H1 (cell line): ENCODE measurements around the gene UROC1. TPM values are rescaled to one million over a fixed set of nuclear protein-coding genes. Genes with fewer than 3 reads are reported as not detected.

ENCODE experiments used
- CTCF ChIA-PET: fragments of 300-600 bp; sonication (Branson Sonifier 250); formaldehyde crosslinking; loops from one replicate; lab custom pipeline; 2021; ENCODE audit not compliant: partially characterized antibody; lab: Charles Lee
- POLR2A ChIA-PET: fragments of 300-600 bp; sonication (Branson Sonifier 250); formaldehyde crosslinking; loops from one replicate; lab custom pipeline; 2021; ENCODE audit warnings: inconsistent platforms; ENCODE audit not compliant: partially characterized antibody; lab: Charles Lee
- DNase-seq, 2 experiments: peaks; one replicate each; pipeline versions ENCODE4 v3.0.0 to v3.0.0-alpha.2; 2010 to 2022; ENCODE audit warnings: low spot score in 2 of 2, low read depth in 1 of 2, mixed read lengths in 1 of 2
- FAIRE-seq: peaks from 2 replicates; lab custom pipeline; 2011; peaks lifted over from hg19 to GRCh38; lab: Jason Lieb, UNC
- H2AFZ ChIP-seq: 2 replicates; pipeline ENCODE4 v1.8.1; 2012; ENCODE audit warnings: low read length, inconsistent platforms
- H2AK5ac ChIP-seq: 2 replicates; pipeline ENCODE4 v1.6.1; 2013; ENCODE audit warnings: low read depth, low read length
- H2BK120ac ChIP-seq: replicated peaks from 2 replicates; pipeline ENCODE3; 2013; ENCODE audit warnings: low read depth, low read length, inconsistent platforms
- H2BK12ac ChIP-seq: 2 replicates; pipeline ENCODE4 v1.6.1; 2013; ENCODE audit warnings: low read depth, low read length
- H2BK15ac ChIP-seq: 2 replicates; pipeline ENCODE4 v1.6.1; 2013; ENCODE audit warnings: low read length
- H2BK20ac ChIP-seq: 2 replicates; pipeline ENCODE4 v1.6.1; 2013; ENCODE audit warnings: low read length
- H2BK5ac ChIP-seq: 2 replicates; pipeline ENCODE4 v1.6.1; 2013; ENCODE audit warnings: low read depth, low read length
- H3K14ac ChIP-seq: 2 replicates; pipeline ENCODE4 v1.6.1; 2013; ENCODE audit warnings: inconsistent platforms; ENCODE audit not compliant: insufficient read length
- H3K18ac ChIP-seq: 2 replicates; pipeline ENCODE4 v1.6.1; 2013; ENCODE audit warnings: low read length; ENCODE audit errors: extremely low read depth
- H3K23ac ChIP-seq: 2 replicates; pipeline ENCODE4 v1.6.1; 2013; ENCODE audit warnings: inconsistent platforms; ENCODE audit not compliant: insufficient read length
- H3K23me2 ChIP-seq: 2 replicates; pipeline ENCODE4 v1.6.1; 2013; ENCODE audit warnings: low read depth, low read length
- H3K27ac ChIP-seq: 2 replicates; pipeline ENCODE4 v1.6.1; 2011; ENCODE audit warnings: low read depth, low read length, inconsistent platforms
- H3K27me3 ChIP-seq, 4 experiments: replicated peaks in 1 of 4; 1 replicate in 1 of 4; 2 replicates in 3 of 4; pipeline versions ENCODE4 v1.6.1 to v1.8.1; 2011 to 2013; ENCODE audit warnings: low read length in 3 of 4, mild to moderate bottlenecking in 3 of 4, inconsistent platforms in 2 of 4, mixed read lengths in 2 of 4, moderate library complexity in 1 of 4; ENCODE audit not compliant: control insufficient read depth in 3 of 4, insufficient read depth in 3 of 4; ENCODE audit errors: extremely low read depth in 1 of 4
- H3K36me3 ChIP-seq, 4 experiments: 2 replicates each; pipeline versions ENCODE4 v1.6.1 to v1.8.1; 2011 to 2013; ENCODE audit warnings: mild to moderate bottlenecking in 4 of 4, low read length in 3 of 4, moderate library complexity in 2 of 4, control low read depth in 1 of 4, inconsistent platforms in 1 of 4; ENCODE audit not compliant: insufficient read depth in 4 of 4, control insufficient read depth in 2 of 4
- H3K4ac ChIP-seq: replicated peaks from 2 replicates; pipeline ENCODE3; 2013; ENCODE audit warnings: low read length, low read depth, mixed read lengths, inconsistent platforms; ENCODE audit not compliant: insufficient read length
- H3K4me1 ChIP-seq, 4 experiments: replicated peaks in 1 of 4; 1 replicate in 1 of 4; 2 replicates in 3 of 4; pipeline versions ENCODE4 v1.6.1 to v1.8.1; 2011 to 2013; ENCODE audit warnings: low read length in 3 of 4, inconsistent platforms in 2 of 4, mixed read lengths in 1 of 4; ENCODE audit not compliant: insufficient read depth in 4 of 4, control insufficient read depth in 3 of 4
- H3K4me2 ChIP-seq, 2 experiments: 2 replicates each; pipeline versions ENCODE4 v1.6.1 to v1.8.1; 2011 to 2013; ENCODE audit warnings: low read depth in 2 of 2, low read length in 2 of 2, control low read depth in 1 of 2, inconsistent platforms in 1 of 2, mild to moderate bottlenecking in 1 of 2; ENCODE audit not compliant: insufficient read depth in 1 of 2
- H3K4me3 ChIP-seq, 4 experiments: fragments of 200-600, 300-600 bp in 1 of 4; sonication (generic), shearing (Covaris generic), sonication (Bioruptor Twin) in 1 of 4; 2 replicates each; pipeline versions ENCODE4 v1.5.1 to v1.8.1; 2011 to 2016; ENCODE audit warnings: low read length in 4 of 4, low read depth in 3 of 4, control low read depth in 2 of 4, inconsistent platforms in 2 of 4, mild to moderate bottlenecking in 2 of 4, mixed read lengths in 1 of 4, moderate library complexity in 1 of 4; ENCODE audit not compliant: insufficient read depth in 2 of 4; ENCODE audit errors: extremely low read depth in 1 of 4
- H3K56ac ChIP-seq: replicated peaks from 2 replicates; pipeline ENCODE3; 2013; ENCODE audit warnings: low read depth, mild to moderate bottlenecking, mixed read lengths, low read length, inconsistent platforms; ENCODE audit not compliant: insufficient read length
- H3K79me1 ChIP-seq: 2 replicates; pipeline ENCODE4 v1.6.1; 2013; ENCODE audit warnings: low read depth, low read length, control low read depth
- H3K79me2 ChIP-seq, 2 experiments: 2 replicates each; pipeline versions ENCODE4 v1.6.1 to v1.8.1; 2012 to 2013; ENCODE audit warnings: low read length in 2 of 2, mild to moderate bottlenecking in 2 of 2, inconsistent platforms in 1 of 2; ENCODE audit not compliant: insufficient read depth in 2 of 2, control insufficient read depth in 1 of 2
- H3K9ac ChIP-seq, 4 experiments: replicated peaks in 1 of 4; 1 replicate in 1 of 4; 2 replicates in 3 of 4; pipeline versions ENCODE4 v1.6.1 to v1.8.1; 2011 to 2013; ENCODE audit warnings: low read depth in 3 of 4, low read length in 3 of 4, control low read depth in 2 of 4, mild to moderate bottlenecking in 2 of 4, moderate library complexity in 2 of 4, inconsistent platforms in 1 of 4; ENCODE audit errors: extremely low read depth in 1 of 4
- H3K9me3 ChIP-seq, 2 experiments: 2 replicates each; pipeline versions ENCODE4 v1.6.1 to v1.8.1; 2012 to 2013; ENCODE audit warnings: mild to moderate bottlenecking in 2 of 2, moderate library complexity in 2 of 2, control low read depth in 1 of 2, inconsistent platforms in 1 of 2, low read depth in 1 of 2, low read length in 1 of 2, mixed read lengths in 1 of 2; ENCODE audit not compliant: insufficient read depth in 2 of 2
- H4K20me1 ChIP-seq, 2 experiments: replicated peaks in 1 of 2; 2 replicates each; pipeline versions ENCODE3 to v1.8.1; 2011 to 2013; ENCODE audit warnings: inconsistent platforms in 2 of 2, low read length in 2 of 2, mild to moderate bottlenecking in 1 of 2; ENCODE audit not compliant: insufficient read depth in 2 of 2, control insufficient read depth in 1 of 2
- H4K5ac ChIP-seq: 2 replicates; pipeline ENCODE4 v1.6.1; 2013; ENCODE audit warnings: low read length, low read depth, mixed read lengths, inconsistent platforms; ENCODE audit not compliant: insufficient read length
- H4K8ac ChIP-seq: 2 replicates; pipeline ENCODE4 v1.8.0; 2013; ENCODE audit warnings: mild to moderate bottlenecking, moderate library complexity, low read length, inconsistent platforms; ENCODE audit not compliant: insufficient read depth; ENCODE audit errors: extremely low read depth
- H4K91ac ChIP-seq: replicated peaks from 2 replicates; pipeline ENCODE3; 2013; ENCODE audit warnings: low read length, mixed read lengths, inconsistent platforms; ENCODE audit not compliant: insufficient read length
- BCL11A ChIP-seq, 2 experiments: IDR thresholded peaks; one replicate each; pipeline ENCODE4 v1.6.1; 2011; ENCODE audit warnings: low read depth in 2 of 2, low read length in 2 of 2, mild to moderate bottlenecking in 2 of 2
- CBX5 ChIP-seq: fragments of 300-800, 300-1000 bp; sonication (generic); IDR thresholded peaks from 2 replicates; pipeline ENCODE4 v1.7.1; 2016; ENCODE audit warnings: antibody characterized with exemption, low read length, low read depth
- CBX8 ChIP-seq: fragments of 300-800, 300-1000 bp; sonication (generic); IDR thresholded peaks from 2 replicates; pipeline ENCODE4 v1.7.1; 2016; ENCODE audit warnings: low read depth, low read length, borderline replicate concordance
- CTBP2 ChIP-seq: IDR thresholded peaks from 2 replicates; pipeline ENCODE4 v1.7.0; 2011; ENCODE audit warnings: borderline replicate concordance, mild to moderate bottlenecking, moderate library complexity, mixed read lengths, low read length; ENCODE audit not compliant: insufficient read depth, insufficient read length
- JUND ChIP-seq: IDR thresholded peaks from 2 replicates; pipeline ENCODE4 v1.6.1; 2011; ENCODE audit warnings: mild to moderate bottlenecking, improper control_type of control experiment, low read length
- KDM5A ChIP-seq: fragments of 200-600 bp; IDR thresholded peaks from 2 replicates; pipeline ENCODE4 v1.7.1; 2012; ENCODE audit warnings: mild to moderate bottlenecking, low read length, inconsistent platforms, mixed read lengths
- RNF2 ChIP-seq: fragments of 200-900, 300-1000 bp; sonication (generic); IDR thresholded peaks from 2 replicates; pipeline ENCODE4 v1.7.1; 2016; ENCODE audit warnings: borderline replicate concordance, low read depth, mild to moderate bottlenecking, antibody characterized with exemption, low read length; ENCODE audit not compliant: poor library complexity, severe bottlenecking; ENCODE audit errors: missing control alignments
- SP2 ChIP-seq: IDR thresholded peaks from 2 replicates; pipeline ENCODE4 v1.6.1; 2012; ENCODE audit warnings: mild to moderate bottlenecking, low read length, inconsistent platforms
- TAF1 ChIP-seq: IDR thresholded peaks from 2 replicates; pipeline ENCODE4 v1.6.1; 2011; ENCODE audit warnings: mild to moderate bottlenecking, low read depth, low read length
- TAF7 ChIP-seq: optimal IDR thresholded peaks from 2 replicates; pipeline ENCODE3; 2011; ENCODE audit warnings: low read depth, mild to moderate bottlenecking, inconsistent platforms, low read length, moderate library complexity, borderline replicate concordance
- TEAD4 ChIP-seq: IDR thresholded peaks from 2 replicates; pipeline ENCODE4 v1.6.1; 2012; ENCODE audit warnings: low read depth, low read length, inconsistent platforms, mixed read lengths
- WGBS, 2 experiments: shearing (Covaris generic) in 1 of 2; methylation state at CpG; one replicate each; pipeline versions ENCODE4 v1.1.6 to v1.1.7; 2013 to 2015; ENCODE audit warnings: low lambda C conversion rate in 2 of 2, mixed read lengths in 2 of 2, inconsistent platforms in 1 of 2, low coverage in 1 of 2, missing lambda C conversion rate in 1 of 2; ENCODE audit not compliant: insufficient replicate concordance in 2 of 2, insufficient coverage in 1 of 2, insufficient read length in 1 of 2; ENCODE audit errors: extremely low coverage in 1 of 2, missing lambda C conversion rate in 1 of 2; 5-methylcytosine and 5-hydroxymethylcytosine counted together
- long read RNA-seq, 2 experiments: library from RNA in 1 of 2; library from capped mRNA in 1 of 2; stranded (forward); transcript quantifications; one replicate each; pipeline ENCODE4 v2.0.0, GENCODE V29; 2021; ENCODE audit warnings: inconsistent platforms in 1 of 2
- polyA minus RNA-seq, 3 experiments: library from RNA; depleted of rRNA, polyadenylated mRNA; stranded (reverse); fragments of >200 nt; gene quantifications; 1 replicate in 2 of 3; 2 replicates in 1 of 3; pipeline ENCODE4 v1.2.3, GENCODE V29; 2011
- polyA plus RNA-seq, 7 experiments: library from polyadenylated mRNA; depleted of rRNA in 3 of 7; stranded (reverse) in 5 of 7; unstranded in 2 of 7; fragments of >200 nt in 5 of 7; fragments of 200-250 nt in 2 of 7; gene quantifications; 1 replicate in 5 of 7; 2 replicates in 1 of 7; 4 replicates in 1 of 7; pipeline versions ENCODE4 v1.2.1 to v1.2.3, GENCODE V29; 2011 to 2013; ENCODE audit warnings: missing spikeins in 2 of 7, mixed read lengths in 2 of 7
- total RNA-seq: library from RNA; stranded (reverse); fragmentation: NEBNext Ultra II Directional; extraction: Animal tissue kit (Norgen Biotek cat#: 25700); gene quantifications from 2 replicates; pipeline ENCODE4 v1.2.1, GENCODE V29; 2021

UROC1 gene
- not detected in 2 replicates for total RNA-seq
- 0.03 and 0.09 TPM in 2 replicates for polyA plus RNA-seq (2011; rRNA removed)
- 0.05 TPM for polyA plus RNA-seq (2011; cell fraction: cytosol; rRNA removed)
- 0.10 TPM for polyA plus RNA-seq (2011; cell fraction: nucleus; rRNA removed)
- 0.05 TPM in 2 of 4 replicates, not detected in the others for polyA plus RNA-seq (2012, experiment 1 of 2)
- not detected for polyA plus RNA-seq (2012, experiment 2 of 2)
- polyA plus RNA-seq (2013, experiment 1 of 2), result not detected
- 0.04 TPM for polyA plus RNA-seq (2013, experiment 2 of 2)
- 0.05 TPM in 1 of 2 replicates, not detected in the other for polyA minus RNA-seq (2011; rRNA and poly(A)+ RNA removed)
- polyA minus RNA-seq (2011; cell fraction: cytosol; rRNA and poly(A)+ RNA removed), result not detected
- not detected for polyA minus RNA-seq (2011; cell fraction: nucleus; rRNA and poly(A)+ RNA removed)
- long read RNA-seq, experiment 1, result 0 reads
- long read RNA-seq, experiment 2, result 0 reads

- Histone ChIP-seq H3K23ac (no peak within 1 kb of the TSS), H3K23me2 (no peaks in the 10 kb centered on the region; the same call in 1 of the 2 replicates), H3K4ac (no peak within 1 kb of the TSS), H3K36me3 (no peaks in the 10 kb centered on the region), H3K27ac (no peak within 1 kb of the TSS), H3K4me1 (no peaks in the 10 kb centered on the region; a peak in 1 of 7 replicates), H2BK12ac (no peak within 1 kb of the TSS), H3K79me1 (no peaks in the 10 kb centered on the region), H4K5ac (no peak within 1 kb of the TSS), H2BK5ac (no peak within 1 kb of the TSS), H4K8ac (peak within 1 kb of the TSS; percentile 82), H2BK120ac (no peak within 1 kb of the TSS), H3K9me3 (no peaks in the 10 kb centered on the region), H3K18ac (no peak within 1 kb of the TSS), H2AFZ (no peak within 1 kb of the TSS), H3K9ac (no peak within 1 kb of the TSS), H4K20me1 (no peaks in the 10 kb centered on the region), H3K4me2 (no peak within 1 kb of the TSS), H2BK20ac (no peak within 1 kb of the TSS), H2AK5ac (no peak within 1 kb of the TSS), H4K91ac (no peak within 1 kb of the TSS), H3K4me3 (no peak within 1 kb of the TSS), H3K27me3 (no peaks in the 10 kb centered on the region), H3K56ac (no peak within 1 kb of the TSS), H3K79me2 (no peaks in the 10 kb centered on the region), H3K14ac (no peak within 1 kb of the TSS), H2BK15ac (no peak within 1 kb of the TSS)
- DNase-seq (no peak), FAIRE-seq (no peak)
- 92% methylated on average over 16 of the region's 16 CpGs; no CpG with 5 or more reads in 1 of the 2 experiments for WGBS, 2 experiments
- CTCF ChIA-PET, result interaction anchor here (0.8 kb wide), 2 partner anchors 142 to 143 kb away, joined by 3 read pairs; no protein-coding TSS in a partner anchor
- POLR2A ChIA-PET, result no interaction called here
- TF ChIP-seq CBX5 (no peak), SP2 (no peak), JUND (no peak), CBX8 (no peak), TEAD4 (no peak), KDM5A (no peak), CTBP2 (no peak), TAF7 (no peak), BCL11A (IDR thresholded peaks at IDR 0.05; ENCODE audit: low read depth in 2 of 2, low read length in 2 of 2) (no peak), TAF1 (no peak), RNF2 (no peak)
Measured at GRCh38 chr3:126517291-126517951, at the start of gene UROC1. Gene UROC1 (minus strand): TSS chr3:126517773. CDS start chr3:126517719, 54 bp downstream.
